Activated CD4-positive, alpha-beta T cell treated with anti-CD3 and anti-CD28 coated beads for 36 hours (primary cell): ENCODE results near the gene ZNF628. TPM values are rescaled to one million over a fixed set of nuclear protein-coding genes. Genes with fewer than 3 reads are reported as not detected.

ENCODE experiments used
- ATAC-seq: fragments of 200-7000 bp; cut with Tn5 transposase; one replicate; pipeline ENCODE4 v1.10.0; 2021; ENCODE audit warnings: mild to moderate bottlenecking, moderate library complexity
- CTCF ChIA-PET: fragments of 350-600 bp; sonication (Branson Sonifier 250); formaldehyde crosslinking; loops from one replicate; lab custom pipeline; 2021; ENCODE audit warnings: antibody characterized with exemption; lab: Charles Lee
- POLR2A ChIA-PET: fragments of 350-600 bp; sonication (Branson Sonifier 250); formaldehyde crosslinking; loops from one replicate; lab custom pipeline; 2021; ENCODE audit warnings: antibody characterized with exemption, inconsistent platforms; lab: Charles Lee
- DNase-seq: peaks from one replicate; pipeline ENCODE4 v3.0.0-alpha.2; 2020
- H3K27ac Mint-ChIP-seq: one replicate; pipeline ENCODE4 v1.8.0; 2021; ENCODE audit warnings: mixed read lengths
- H3K27me3 Mint-ChIP-seq: one replicate; pipeline ENCODE4 v1.8.0; 2021; ENCODE audit warnings: mixed read lengths
- H3K36me3 Mint-ChIP-seq: one replicate; pipeline ENCODE4 v1.8.0; 2021; ENCODE audit warnings: low read depth, mixed read lengths
- H3K4me1 Mint-ChIP-seq: one replicate; pipeline ENCODE4 v1.8.0; 2021; ENCODE audit warnings: mixed read lengths
- H3K4me3 Mint-ChIP-seq: one replicate; pipeline ENCODE4 v1.8.0; 2021; ENCODE audit warnings: mild to moderate bottlenecking, moderate library complexity, mixed read lengths
- H3K9me3 Mint-ChIP-seq: one replicate; pipeline ENCODE4 v1.8.0; 2021; ENCODE audit warnings: low read depth, mixed read lengths
- intact Hi-C, 2 experiments: fragments of 100-400 bp; cut with DNase I in 1 of 2; cut with micrococcal nuclease in 1 of 2; formaldehyde crosslinking; loops; one replicate each; pipeline versions ENCODE4 v1.14.2 to v1.15.1; 2022 to 2024; cut with DNase I, micrococcal nuclease
- total RNA-seq, 2 experiments: library from RNA; stranded (reverse); gene quantifications; one replicate each; pipeline ENCODE4 v1.2.3, GENCODE V29; 2021

The ZNF628 gene
- total RNA-seq, 2 experiments from 2014 or later: 5.6 to 6.8 TPM

DNA sequence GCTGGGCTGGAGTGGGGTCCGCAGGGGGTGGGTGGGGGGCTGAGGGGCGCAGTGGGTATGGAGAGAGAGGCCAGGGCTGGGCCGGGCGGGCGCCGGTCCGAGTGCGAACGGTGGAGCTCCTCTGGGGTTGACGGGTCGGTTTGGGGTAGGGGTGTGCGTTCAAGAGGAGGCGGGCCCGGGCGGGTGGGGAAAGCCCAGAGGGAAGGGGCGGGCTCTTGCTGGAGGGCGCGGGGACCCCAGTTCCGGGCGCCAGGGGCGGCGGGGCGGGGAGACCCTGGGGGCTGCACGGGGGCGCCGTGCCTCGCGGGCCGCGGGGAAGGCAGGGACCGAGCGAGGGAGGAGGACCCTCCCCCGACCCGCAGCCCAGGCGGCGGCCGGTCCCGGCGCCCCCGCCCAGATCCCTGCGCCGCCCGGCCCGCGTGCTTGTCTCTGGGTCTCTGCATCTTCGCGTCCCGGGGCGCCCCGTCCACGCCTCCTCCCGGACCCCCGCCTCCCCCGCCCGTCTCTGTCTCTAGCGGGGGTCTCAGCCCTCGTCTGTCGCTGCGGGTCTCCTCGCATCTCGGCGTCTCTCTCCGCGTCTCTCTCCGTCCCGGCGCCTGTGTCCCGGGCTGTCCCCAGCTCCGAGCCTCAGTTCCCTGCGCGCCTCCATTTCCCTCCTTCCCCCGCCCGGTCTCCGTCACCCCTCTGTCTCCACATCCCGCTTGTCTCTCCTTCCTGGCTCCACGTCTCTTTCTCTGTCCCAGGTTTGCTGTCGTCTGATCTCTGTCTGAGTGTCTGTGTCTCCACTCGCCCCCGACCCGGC, 25.1 kb upstream of the ZNF628 start:
- Mint-ChIP-seq H3K9me3 (no peaks in the 10 kb centered on the region), H3K27ac (no peak overlapping the region), H3K36me3 (peaks cover 3% of the 10 kb centered on the region), H3K4me3 (peak overlapping the region; percentile 19), H3K4me1 (peaks cover 8% of the 10 kb centered on the region), H3K27me3 (peaks cover 21% of the 10 kb centered on the region)
- no peak for DNase-seq
- ChIA-PET CTCF (interaction anchor here (0.7 kb wide), 1 partner anchor 32 kb away, joined by 3 read pairs; no protein-coding TSS in a partner anchor), POLR2A (interaction anchor here (0.7 kb wide), 1 partner anchor 32 kb away, joined by 4 read pairs; no protein-coding TSS in a partner anchor)
- intact Hi-C loops: loop anchor here in 1 of 2 experiments (5.0 kb wide), 1 partner anchor 44 kb away; the partner anchor contains the start of gene UBE2S
- ATAC-seq: no peak

- ATAC-seq (no peak), DNase-seq (no peak)
- H3K27ac Mint-ChIP-seq: no peak overlapping the region
- no peaks in the 10 kb centered on the region for H3K9me3 Mint-ChIP-seq
- POLR2A ChIA-PET: no interaction called here
- H3K4me3 Mint-ChIP-seq: no peak overlapping the region
- intact Hi-C loops: loop anchor here in 1 of 2 experiments (5.0 kb wide), 1 partner anchor 45 kb away; the partner anchor contains the start of gene UBE2S
- peaks cover 3% of the 10 kb centered on the region for H3K36me3 Mint-ChIP-seq
- CTCF ChIA-PET: interaction anchor here (0.7 kb wide), 1 partner anchor 32 kb away, joined by 3 read pairs; no protein-coding TSS in a partner anchor
- H3K27me3 Mint-ChIP-seq: peaks cover 20% of the 10 kb centered on the region
- peaks cover 8% of the 10 kb centered on the region for H3K4me1 Mint-ChIP-seq
These were observed 24.3 kb upstream of the ZNF628 start for GRCh38 chr19:55451965-55452748.

GRCh38 chr19:55452749-55453346, 23.6 kb upstream of the ZNF628 start:
- ChIA-PET POLR2A (no interaction called here), CTCF (interaction anchor here (0.9 to 1.1 kb wide), 2 partner anchors 9 to 14 kb away, joined by 3 to 4 read pairs; no protein-coding TSS in a partner anchor)
- ATAC-seq (peak; percentile 63), DNase-seq (peak; percentile 61)
- peaks cover 3% of the 10 kb centered on the region for H3K36me3 Mint-ChIP-seq
- peaks cover 20% of the 10 kb centered on the region for H3K27me3 Mint-ChIP-seq
- no peaks in the 10 kb centered on the region for H3K9me3 Mint-ChIP-seq
- intact Hi-C loops: loop anchor here in 1 of 2 experiments (5.0 kb wide), 1 partner anchor 46 kb away; the partner anchor contains the start of gene UBE2S
- H3K27ac Mint-ChIP-seq: no peak overlapping the region
- no peak overlapping the region for H3K4me3 Mint-ChIP-seq
- H3K4me1 Mint-ChIP-seq: peaks cover 8% of the 10 kb centered on the region

- no peak for ATAC-seq
- DNase-seq: no peak
- CTCF ChIA-PET: interaction anchor here (0.7 to 1.1 kb wide), 4 partner anchors 8 to 218 kb away, joined by 3 to 4 read pairs (median 3); no protein-coding TSS in a partner anchor
- H3K9me3 Mint-ChIP-seq: no peaks in the 10 kb centered on the region
- H3K36me3 Mint-ChIP-seq: peaks cover 3% of the 10 kb centered on the region
- peaks cover 20% of the 10 kb centered on the region for H3K27me3 Mint-ChIP-seq
- no peak overlapping the region for H3K4me3 Mint-ChIP-seq
- POLR2A ChIA-PET: no interaction called here
- peaks cover 8% of the 10 kb centered on the region for H3K4me1 Mint-ChIP-seq
- H3K27ac Mint-ChIP-seq: no peak overlapping the region
- intact Hi-C loops: loop anchor here in 1 of 2 experiments (5.0 kb wide), 1 partner anchor 46 kb away; the partner anchor contains the start of gene UBE2S
These were observed 22.7 kb upstream of the ZNF628 start for GRCh38 chr19:55453511-55454260.

- Mint-ChIP-seq H3K27me3 (peaks cover 19% of the 10 kb centered on the region), H3K4me1 (peaks cover 8% of the 10 kb centered on the region), H3K27ac (no peak overlapping the region), H3K4me3 (no peak overlapping the region), H3K36me3 (peaks cover 3% of the 10 kb centered on the region), H3K9me3 (no peaks in the 10 kb centered on the region)
- DNase-seq (peak; percentile 73), ATAC-seq (peak; percentile 54)
- ChIA-PET CTCF (no interaction called here), POLR2A (no interaction called here)
- intact Hi-C loops: loop anchor here in 1 of 2 experiments (5.0 kb wide), 1 partner anchor 48 kb away; the partner anchor contains the start of gene UBE2S
These were observed 21.6 kb upstream of the ZNF628 start for GRCh38 chr19:55454787-55455243.

DNA sequence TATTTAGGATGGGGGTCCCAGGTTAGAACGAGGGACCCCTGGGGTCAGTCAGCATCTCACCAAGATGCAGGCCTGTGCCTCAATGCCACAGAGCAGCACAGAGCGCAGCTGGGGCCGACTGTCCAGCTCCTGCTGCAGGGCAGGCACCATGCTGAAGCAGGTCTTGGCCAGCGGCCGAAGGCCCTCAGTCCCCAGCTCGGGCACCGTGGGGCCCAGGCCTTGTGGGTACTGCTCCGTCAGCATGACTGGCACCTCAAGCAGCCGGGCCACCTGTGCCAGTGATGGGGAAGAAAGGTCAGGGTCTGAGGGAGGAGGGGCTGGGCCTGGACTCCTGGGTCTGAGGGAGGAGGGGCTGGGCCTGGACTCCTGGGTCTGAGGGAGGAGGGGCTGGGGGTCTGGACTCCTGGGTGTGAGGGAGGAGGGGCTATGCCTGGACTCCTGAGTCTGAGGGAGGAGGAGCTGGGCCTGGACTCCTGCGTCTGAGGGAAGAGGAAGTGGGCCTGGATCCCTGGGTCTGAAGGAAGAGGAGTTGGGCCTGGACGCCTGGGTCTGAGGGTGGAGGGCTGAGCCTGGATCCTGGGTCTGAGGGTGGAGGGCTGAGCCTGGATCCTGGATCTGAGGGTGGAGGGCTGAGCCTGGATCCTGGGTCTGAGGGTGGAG, 20.7 kb upstream of the ZNF628 start:
- Mint-ChIP-seq H3K9me3 (no peaks in the 10 kb centered on the region), H3K4me3 (no peak overlapping the region), H3K36me3 (peaks cover 3% of the 10 kb centered on the region), H3K27ac (no peak overlapping the region), H3K4me1 (peaks cover 15% of the 10 kb centered on the region), H3K27me3 (peaks cover 14% of the 10 kb centered on the region)
- POLR2A ChIA-PET: no interaction called here
- intact Hi-C loops: no loop called here
- CTCF ChIA-PET: no interaction called here
- no peak for ATAC-seq
- no peak for DNase-seq

- no peak overlapping the region for H3K4me3 Mint-ChIP-seq
- peaks cover 11% of the 10 kb centered on the region for H3K27me3 Mint-ChIP-seq
- DNase-seq (no peak), ATAC-seq (no peak)
- H3K27ac Mint-ChIP-seq: no peak overlapping the region
- peaks cover 17% of the 10 kb centered on the region for H3K4me1 Mint-ChIP-seq
- ChIA-PET POLR2A (no interaction called here), CTCF (no interaction called here)
- H3K9me3 Mint-ChIP-seq: no peaks in the 10 kb centered on the region
- peaks cover 3% of the 10 kb centered on the region for H3K36me3 Mint-ChIP-seq
- intact Hi-C loops: no loop called here
These were observed 20.1 kb upstream of the ZNF628 start for GRCh38 chr19:55456347-55456746.

DNA sequence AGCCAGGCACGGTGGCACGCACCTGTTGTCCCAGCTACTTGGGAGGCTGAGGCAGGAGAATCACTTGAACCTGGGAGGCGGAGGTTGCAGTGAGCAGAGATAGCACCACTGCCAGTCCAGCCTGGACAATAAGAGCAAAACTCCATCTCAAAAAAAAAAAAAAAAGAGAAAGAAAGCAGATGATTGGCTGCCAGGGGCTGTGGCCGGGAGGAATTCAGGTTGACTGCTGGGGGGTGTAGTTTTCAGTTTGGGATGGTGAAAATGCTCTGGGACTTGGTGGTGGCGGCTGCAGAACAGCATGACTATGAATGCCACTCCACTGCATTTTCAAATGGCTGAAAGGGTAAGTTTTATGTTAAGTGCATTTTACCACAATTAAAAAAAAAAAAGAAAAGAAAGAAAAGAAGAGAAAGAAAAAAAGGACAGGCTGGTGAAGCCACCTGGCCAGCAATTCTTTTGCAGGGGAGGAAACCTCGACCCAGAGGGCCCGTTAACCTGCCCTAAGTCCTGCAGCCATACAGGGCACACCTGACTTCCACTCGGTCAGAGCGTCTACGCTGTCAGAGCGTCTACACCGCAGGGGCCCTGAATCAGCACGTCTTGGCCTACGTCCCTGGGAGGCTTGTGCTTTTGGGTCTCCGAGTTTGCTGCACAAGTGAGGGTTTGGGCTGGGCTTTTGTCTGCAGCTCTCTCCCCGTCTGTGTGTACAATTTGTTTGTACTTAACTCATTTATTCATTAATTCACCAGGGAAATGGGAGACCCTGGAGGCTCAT, 18.5 kb upstream of the ZNF628 start:
- no peak overlapping the region for H3K4me3 Mint-ChIP-seq
- DNase-seq (no peak), ATAC-seq (no peak)
- CTCF ChIA-PET: interaction anchor here (1.1 to 1.9 kb wide), 3 partner anchors 9 to 178 kb away, joined by 3 to 8 read pairs (median 5); partner anchors contain the start of gene HSPBP1
- intact Hi-C loops: no loop called here
- H3K36me3 Mint-ChIP-seq: peaks cover 3% of the 10 kb centered on the region
- H3K27me3 Mint-ChIP-seq: peaks cover 5% of the 10 kb centered on the region
- peaks cover 18% of the 10 kb centered on the region for H3K4me1 Mint-ChIP-seq
- POLR2A ChIA-PET: no interaction called here
- no peak overlapping the region for H3K27ac Mint-ChIP-seq
- no peaks in the 10 kb centered on the region for H3K9me3 Mint-ChIP-seq

- CTCF ChIA-PET: interaction anchor here (0.6 to 1.9 kb wide), 4 partner anchors 8 to 110 kb away, joined by 3 to 8 read pairs (median 4); partner anchors contain the start of gene NAT14
- DNase-seq (no peak), ATAC-seq (no peak)
- Mint-ChIP-seq H3K36me3 (peaks cover 3% of the 10 kb centered on the region), H3K27me3 (no peaks in the 10 kb centered on the region), H3K27ac (no peak overlapping the region), H3K4me1 (peaks cover 14% of the 10 kb centered on the region), H3K4me3 (peak overlapping the region; percentile 80), H3K9me3 (no peaks in the 10 kb centered on the region)
- intact Hi-C loops: no loop called here
- POLR2A ChIA-PET: no interaction called here
These were observed 16.9 kb upstream of the ZNF628 start for GRCh38 chr19:55459551-55459949.
